H9 (cell line): ENCODE measurements around the gene EPB41. TPM values are rescaled to one million over a fixed set of nuclear protein-coding genes. Genes with fewer than 3 reads are reported as not detected.

Experiments used
- DNase-seq: peaks from one replicate; pipeline ENCODE4 v3.0.0-alpha.2; 2017
- H2AFZ ChIP-seq: one replicate; pipeline ENCODE4 v1.6.1; 2013; ENCODE audit warnings: mild to moderate bottlenecking, low read length, control low read depth, moderate library complexity
- H2AK5ac ChIP-seq: 2 replicates; pipeline ENCODE4 v1.6.1; 2013; ENCODE audit warnings: low read length, control low read depth, mixed read lengths; ENCODE audit not compliant: insufficient read length
- H2BK120ac ChIP-seq: one replicate; pipeline ENCODE4 v1.6.1; 2013; ENCODE audit warnings: low read depth, mild to moderate bottlenecking, low read length, control low read depth, inconsistent platforms; ENCODE audit not compliant: poor library complexity, severe bottlenecking
- H2BK12ac ChIP-seq: 2 replicates; pipeline ENCODE4 v1.6.1; 2013; ENCODE audit warnings: low read length, control low read depth, mixed read lengths, low read depth; ENCODE audit not compliant: insufficient read length
- H2BK15ac ChIP-seq: 2 replicates; pipeline ENCODE4 v1.6.1; 2013; ENCODE audit warnings: low read depth, low read length, control low read depth
- H2BK20ac ChIP-seq: one replicate; pipeline ENCODE4 v1.6.1; 2013; ENCODE audit warnings: low read depth, mild to moderate bottlenecking, low read length, control low read depth, inconsistent platforms; ENCODE audit not compliant: poor library complexity, severe bottlenecking
- H2BK5ac ChIP-seq: 2 replicates; pipeline ENCODE4 v1.6.1; 2013; ENCODE audit warnings: low read length, control low read depth, mixed read lengths; ENCODE audit not compliant: insufficient read length
- H3K14ac ChIP-seq: 2 replicates; pipeline ENCODE4 v1.6.1; 2013; ENCODE audit warnings: low read length, control low read depth; ENCODE audit not compliant: insufficient read depth
- H3K18ac ChIP-seq: 2 replicates; pipeline ENCODE4 v1.6.1; 2013; ENCODE audit warnings: low read depth, mild to moderate bottlenecking, mixed read lengths, low read length, control low read depth; ENCODE audit not compliant: insufficient read length
- H3K23ac ChIP-seq: 2 replicates; pipeline ENCODE4 v1.6.1; 2013; ENCODE audit warnings: low read length, control low read depth, mixed read lengths, low read depth; ENCODE audit not compliant: insufficient read length
- H3K23me2 ChIP-seq: 2 replicates; pipeline ENCODE4 v1.6.1; 2013; ENCODE audit warnings: low read depth, mild to moderate bottlenecking, mixed read lengths, low read length, control low read depth; ENCODE audit not compliant: insufficient read length, poor library complexity, severe bottlenecking
- H3K27ac ChIP-seq: 2 replicates; pipeline ENCODE4 v1.5.1; 2013; ENCODE audit warnings: low read length, control low read depth, mixed read lengths, low read depth; ENCODE audit not compliant: insufficient read length
- H3K27me3 ChIP-seq: 2 replicates; pipeline ENCODE4 v1.6.1; 2013; ENCODE audit warnings: low read length, control low read depth, inconsistent platforms; ENCODE audit not compliant: insufficient read depth
- H3K4ac ChIP-seq: 2 replicates; pipeline ENCODE4 v1.6.1; 2013; ENCODE audit warnings: low read depth, mild to moderate bottlenecking, control low read depth, inconsistent platforms, low read length, moderate library complexity
- H3K4me1 ChIP-seq: 2 replicates; pipeline ENCODE4 v1.6.1; 2013; ENCODE audit warnings: low read length, control low read depth, inconsistent platforms; ENCODE audit not compliant: insufficient read depth
- H3K4me2 ChIP-seq: 2 replicates; pipeline ENCODE4 v1.6.1; 2013; ENCODE audit warnings: low read length, control low read depth, mixed read lengths; ENCODE audit not compliant: insufficient read length, insufficient read depth
- H3K56ac ChIP-seq: 2 replicates; pipeline ENCODE4 v1.6.1; 2013; ENCODE audit warnings: low read depth, mild to moderate bottlenecking, mixed read lengths, low read length, control low read depth; ENCODE audit not compliant: insufficient read length
- H3K79me1 ChIP-seq: 2 replicates; pipeline ENCODE4 v1.6.1; 2013; ENCODE audit warnings: low read depth, mild to moderate bottlenecking, moderate library complexity, low read length, control low read depth, inconsistent platforms; ENCODE audit not compliant: insufficient read depth, poor library complexity, severe bottlenecking
- H3K79me2 ChIP-seq: 2 replicates; pipeline ENCODE4 v1.6.1; 2013; ENCODE audit warnings: low read length, control low read depth, inconsistent platforms; ENCODE audit not compliant: insufficient read depth
- H3K9ac ChIP-seq: 2 replicates; pipeline ENCODE4 v1.6.1; 2013; ENCODE audit warnings: low read length, control low read depth, mixed read lengths; ENCODE audit not compliant: insufficient read length; ENCODE audit errors: extremely low read depth
- H3K9me3 ChIP-seq: one replicate; pipeline ENCODE4 v1.6.1; 2013; ENCODE audit warnings: low read depth, low read length, inconsistent platforms; ENCODE audit not compliant: control insufficient read depth
- H3T11ph ChIP-seq: one replicate; pipeline ENCODE4 v1.6.1; 2013; ENCODE audit warnings: mild to moderate bottlenecking, low read length, control low read depth, inconsistent platforms
- H4K20me1 ChIP-seq: one replicate; pipeline ENCODE4 v1.6.1; 2013; ENCODE audit not compliant: control insufficient read depth, insufficient read length, insufficient read depth
- H4K5ac ChIP-seq: 2 replicates; pipeline ENCODE4 v1.6.1; 2013; ENCODE audit warnings: low read depth, mild to moderate bottlenecking, mixed read lengths, low read length, control low read depth; ENCODE audit not compliant: insufficient read length
- H4K8ac ChIP-seq: replicated peaks from 2 replicates; pipeline ENCODE4 v1.6.1; 2013; ENCODE audit warnings: low read length, control low read depth, mixed read lengths, low read depth; ENCODE audit not compliant: insufficient read length
- H4K91ac ChIP-seq: 2 replicates; pipeline ENCODE4 v1.6.1; 2013; ENCODE audit warnings: low read depth, mild to moderate bottlenecking, moderate library complexity, mixed read lengths, low read length, control low read depth; ENCODE audit not compliant: insufficient read length
- H3K27ac Mint-ChIP-seq, 3 experiments: 2 replicates in 2 of 3; 3 replicates in 1 of 3; pipeline ENCODE4 v1.8.0; 2020 to 2021; ENCODE audit warnings: mixed read lengths in 3 of 3, mild to moderate bottlenecking in 1 of 3, moderate library complexity in 1 of 3
- H3K27me3 Mint-ChIP-seq: 2 replicates; pipeline ENCODE4 v1.8.0; 2021; ENCODE audit warnings: low read depth, mild to moderate bottlenecking, moderate library complexity, mixed read lengths
- H3K36me3 Mint-ChIP-seq, 3 experiments: 2 replicates in 2 of 3; 3 replicates in 1 of 3; pipeline ENCODE4 v1.8.0; 2020 to 2021; ENCODE audit warnings: low read depth in 3 of 3, mixed read lengths in 3 of 3; ENCODE audit not compliant: insufficient read depth in 1 of 3
- H3K4me1 Mint-ChIP-seq, 2 experiments: 2 replicates each; pipeline ENCODE4 v1.8.0; 2020; ENCODE audit warnings: mixed read lengths in 2 of 2
- H3K4me3 Mint-ChIP-seq, 2 experiments: 2 replicates in 1 of 2; 3 replicates in 1 of 2; pipeline ENCODE4 v1.8.0; 2020 to 2021; ENCODE audit warnings: mild to moderate bottlenecking in 2 of 2, mixed read lengths in 2 of 2, moderate library complexity in 1 of 2
- H3K9me3 Mint-ChIP-seq, 2 experiments: 2 replicates in 1 of 2; 3 replicates in 1 of 2; pipeline ENCODE4 v1.8.0; 2020; ENCODE audit warnings: mild to moderate bottlenecking in 2 of 2, mixed read lengths in 2 of 2, moderate library complexity in 1 of 2
- CTCF ChIP-seq: fragments of 200-600 bp; sonication (generic); conservative IDR thresholded peaks from 3 replicates; pipeline ENCODE4 v1.8.0; 2021; ENCODE audit warnings: antibody characterized with exemption, mild to moderate bottlenecking
- WGBS: extraction: QIAGEN DNeasy Blood & Tissue Kit; methylation state at CpG from one replicate; pipeline ENCODE4 v1.1.7; 2013; ENCODE audit warnings: missing lambda C conversion rate, low lambda C conversion rate, mixed read lengths; ENCODE audit not compliant: insufficient read length; ENCODE audit errors: extremely low coverage; 5-methylcytosine and 5-hydroxymethylcytosine counted together
- total RNA-seq: library from RNA; stranded (reverse); gene quantifications from 2 replicates; pipeline ENCODE4 v1.2.1, GENCODE V29; 2021

EPB41 gene
- total RNA-seq, 1 experiment from 2014 or later: 75.4 TPM

GRCh38 chr1:29032841-29033240 lies 118.5 kb downstream of the EPB41 start:
- peaks cover 11 to 14% of the 10 kb centered on the region in 2 experiments for H3K4me1 Mint-ChIP-seq
- no CpG with 5 or more reads among the region's 4 CpGs for WGBS
- H3K23me2 ChIP-seq: no peaks in the 10 kb centered on the region
- H4K5ac ChIP-seq: no peak overlapping the region
- no peak overlapping the region for H3K23ac ChIP-seq
- no peak overlapping the region for H2BK15ac ChIP-seq
- H3K56ac ChIP-seq: no peak overlapping the region
- no peak overlapping the region for H4K8ac ChIP-seq
- H3K27ac ChIP-seq: no peak overlapping the region
- no peaks in the 10 kb centered on the region for H3K9me3 Mint-ChIP-seq
- no peak overlapping the region for H3K14ac ChIP-seq
- H3K9ac ChIP-seq: no peak overlapping the region
- H2BK12ac ChIP-seq: no peak overlapping the region
- H3K4me2 ChIP-seq: no peak overlapping the region
- no peak overlapping the region for H2BK20ac ChIP-seq
- TF ChIP-seq CTCF: no peak
- no peak overlapping the region for H3T11ph ChIP-seq
- H3K27ac Mint-ChIP-seq: peak overlapping the region in 1 of 3 experiments; percentile 74; a peak in 2 of 7 replicates
- no peaks in the 10 kb centered on the region for H3K9me3 ChIP-seq
- no peaks in the 10 kb centered on the region for H3K27me3 Mint-ChIP-seq
- no peak overlapping the region for H3K4ac ChIP-seq
- H3K4me3 Mint-ChIP-seq: no peak overlapping the region
- H2BK5ac ChIP-seq: no peak overlapping the region
- no peaks in the 10 kb centered on the region for H3K27me3 ChIP-seq
- H2BK120ac ChIP-seq: no peak overlapping the region
- no peaks in the 10 kb centered on the region for H3K79me2 ChIP-seq
- H4K20me1 ChIP-seq: no peaks in the 10 kb centered on the region
- no peak overlapping the region for H2AFZ ChIP-seq
- H4K91ac ChIP-seq: no peak overlapping the region
- H3K36me3 Mint-ChIP-seq: peaks cover 3 to 20% (median 9%) of the 10 kb centered on the region in 3 experiments; a peak in 5 of 7 replicates
- no peaks in the 10 kb centered on the region for H3K4me1 ChIP-seq
- no peak for DNase-seq
- H3K18ac ChIP-seq: no peak overlapping the region
- no peaks in the 10 kb centered on the region for H3K79me1 ChIP-seq
- H2AK5ac ChIP-seq: no peak overlapping the region
